ENCODE results near the gene ZNF136. TPM values are rescaled to one million over a fixed set of nuclear protein-coding genes. Genes with fewer than 3 reads are reported as not detected.

Gene ZNF136
- total and polyA plus RNA-seq, 2 of the 13 experiments (the other 11 are each of a cell fraction or from before 2014, with no cell fraction given): 2.5 to 10.2 TPM

GRCh38 chr19:12230751-12231733, 68.1 kb downstream of the ZNF136 start (continued):
- TF ChIP-seq MNT (IDR thresholded peaks at IDR 0.05) (no peak), ZNF256 (CRISPR knock-in tag; conservative IDR thresholded peaks at IDR 0.05) (no peak), ZBTB46 (CRISPR knock-in tag; IDR thresholded peaks at IDR 0.05; ENCODE audit: borderline replicate concordance) (no peak), NR3C1 (CRISPR knock-in tag; IDR thresholded peaks at IDR 0.05) (no peak)

- H3K79me2 ChIP-seq (ENCODE audit: insufficient read depth, low read length): no peaks in the 10 kb centered on the region
- H4K20me1 ChIP-seq (ENCODE audit: insufficient read depth, low read length): no peaks in the 10 kb centered on the region
- H2AFZ ChIP-seq (ENCODE audit: low read length): no peak overlapping the region
- no peaks in the 10 kb centered on the region for H3K27me3 ChIP-seq (ENCODE audit: control insufficient read depth in 1 of 2, insufficient read depth in 2 of 2, low read length in 2 of 2)
- FAIRE-seq (no peak), ATAC-seq (no peak), DNase-seq (ENCODE audit: low spot score) (no peak)
- no peak for TF ChIP-seq ZNF576 (CRISPR knock-in tag; IDR thresholded peaks at IDR 0.05)
- TF ChIP-seq REL (CRISPR knock-in tag; conservative IDR thresholded peaks at IDR 0.05): no peak
- TF ChIP-seq NAIF1 (CRISPR knock-in tag; IDR thresholded peaks at IDR 0.05; ENCODE audit: borderline replicate concordance): no peak
- TF ChIP-seq PRMT3 (CRISPR knock-in tag; IDR thresholded peaks at IDR 0.05; ENCODE audit: borderline replicate concordance, low read depth): no peak
- no peak for TF ChIP-seq CREB3 (CRISPR knock-in tag; IDR thresholded peaks at IDR 0.05)
- no peak for TF ChIP-seq STAT5B (CRISPR knock-in tag; IDR thresholded peaks at IDR 0.05)
- no peak for TF ChIP-seq ZNF451 (CRISPR knock-in tag; IDR thresholded peaks at IDR 0.05)
- no peak for TF ChIP-seq NBN (conservative IDR thresholded peaks at IDR 0.05)
- TF ChIP-seq LBX2 (CRISPR knock-in tag; IDR thresholded peaks at IDR 0.05; ENCODE audit: borderline replicate concordance): no peak
- H3K27ac ChIP-seq (ENCODE audit: extremely low read length, insufficient read depth, low read length): no peak overlapping the region
- no peak overlapping the region for H3K4me2 ChIP-seq (ENCODE audit: low read depth, low read length)
- peaks cover 22% of the 10 kb centered on the region for H3K4me1 ChIP-seq (ENCODE audit: insufficient read depth, low read length)
- H3K9ac ChIP-seq (ENCODE audit: insufficient read depth, low read depth, low read length): no peak overlapping the region
- intact Hi-C loops (cut with micrococcal nuclease; ENCODE audit: unreplicated experiment): no loop called here
- BruUV-seq (replicated peaks): no TSS peak
- CTCF ChIA-PET (ENCODE audit: low intra/inter-chr PET ratio, low total read pairs): no interaction called here
- no peaks in the 10 kb centered on the region for H3K36me3 ChIP-seq (replicated peaks in 1 of 2; ENCODE audit: control insufficient read depth in 1 of 2, insufficient read depth in 2 of 2, low read length in 2 of 2)
- WGBS (ENCODE audit: low lambda C conversion rate): 62% methylated on average over 3 of the region's 3 CpGs
- H3K4me3 ChIP-seq (replicated peaks in 1 of 3; ENCODE audit: insufficient read depth in 1 of 3, low read depth in 2 of 3, low read length in 3 of 3): no peak overlapping the region
- POLR2A ChIA-PET: no interaction called here
- in situ Hi-C loops (cut with HindIII; ENCODE audit: extremely low pct_ligation_motif_present, low pct_unique_long_range_greater_than_20kb): no loop called here
- no peaks in the 10 kb centered on the region for H3K9me3 ChIP-seq (ENCODE audit: low read length)
Observed at GRCh38 chr19:12232961-12233360, 70.1 kb downstream of the ZNF136 start.

Data from HepG2 (cell line).